ENCODE data around the gene ABCA9.

DNA sequence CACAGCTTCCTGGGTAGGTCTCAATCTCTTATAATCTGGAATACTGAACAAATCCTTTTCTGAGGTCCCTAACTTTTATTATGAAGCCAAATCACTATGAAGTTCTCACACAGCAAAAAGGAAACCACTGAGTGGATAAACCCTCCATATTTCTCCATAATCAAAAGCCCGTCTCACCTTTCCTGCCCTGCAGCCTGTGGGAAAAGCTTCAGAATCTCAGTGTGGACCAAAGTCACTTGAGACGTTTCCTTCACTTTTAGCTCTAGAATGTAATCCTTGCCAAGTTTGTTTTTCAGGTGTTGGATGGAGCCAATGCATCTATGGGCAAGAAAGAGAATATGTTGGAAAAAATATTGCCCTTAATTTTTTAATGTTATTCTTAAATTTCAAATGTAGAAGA is 22.0 kb upstream of the ABCA9 start:
- TF ChIP-seq, protein P1, sequence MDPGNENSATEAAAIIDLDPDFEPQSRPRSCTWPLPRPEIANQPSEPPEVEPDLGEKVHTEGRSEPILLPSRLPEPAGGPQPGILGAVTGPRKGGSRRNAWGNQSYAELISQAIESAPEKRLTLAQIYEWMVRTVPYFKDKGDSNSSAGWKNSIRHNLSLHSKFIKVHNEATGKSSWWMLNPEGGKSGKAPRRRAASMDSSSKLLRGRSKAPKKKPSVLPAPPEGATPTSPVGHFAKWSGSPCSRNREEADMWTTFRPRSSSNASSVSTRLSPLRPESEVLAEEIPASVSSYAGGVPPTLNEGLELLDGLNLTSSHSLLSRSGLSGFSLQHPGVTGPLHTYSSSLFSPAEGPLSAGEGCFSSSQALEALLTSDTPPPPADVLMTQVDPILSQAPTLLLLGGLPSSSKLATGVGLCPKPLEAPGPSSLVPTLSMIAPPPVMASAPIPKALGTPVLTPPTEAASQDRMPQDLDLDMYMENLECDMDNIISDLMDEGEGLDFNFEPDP (CRISPR knock-in tag; conservative IDR thresholded peaks at IDR 0.05) = no peak
- TF ChIP-seq JUN (CRISPR knock-in tag; IDR thresholded peaks at IDR 0.05) (no peak), PBX2 (CRISPR knock-in tag; IDR thresholded peaks at IDR 0.05) (no peak), IRF1 (CRISPR knock-in tag; IDR thresholded peaks at IDR 0.05; ENCODE audit: low read depth) (no peak)
- TF ChIP-seq, protein P2, sequence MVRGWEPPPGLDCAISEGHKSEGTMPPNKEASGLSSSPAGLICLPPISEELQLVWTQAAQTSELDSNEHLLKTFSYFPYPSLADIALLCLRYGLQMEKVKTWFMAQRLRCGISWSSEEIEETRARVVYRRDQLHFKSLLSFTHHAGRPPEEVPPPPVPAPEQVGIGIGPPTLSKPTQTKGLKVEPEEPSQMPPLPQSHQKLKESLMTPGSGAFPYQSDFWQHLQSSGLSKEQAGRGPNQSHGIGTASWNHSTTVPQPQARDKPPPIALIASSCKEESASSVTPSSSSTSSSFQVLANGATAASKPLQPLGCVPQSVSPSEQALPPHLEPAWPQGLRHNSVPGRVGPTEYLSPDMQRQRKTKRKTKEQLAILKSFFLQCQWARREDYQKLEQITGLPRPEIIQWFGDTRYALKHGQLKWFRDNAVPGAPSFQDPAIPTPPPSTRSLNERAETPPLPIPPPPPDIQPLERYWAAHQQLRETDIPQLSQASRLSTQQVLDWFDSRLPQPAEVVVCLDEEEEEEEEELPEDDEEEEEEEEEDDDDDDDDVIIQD (CRISPR knock-in tag; IDR thresholded peaks at IDR 0.05; ENCODE audit: low read depth) = no peak
